HG03095 (cell line): ENCODE measurements around the gene SLX9.
"Not testable (repeated sequence)": the region's sequence is repeated elsewhere in the genome, so short reads cannot be mapped to it uniquely, and the experiment has no call there.

ENCODE experiments used
- ATAC-seq: cut with Tn5 transposase; IDR thresholded peaks from one replicate; pipeline ENCODE4 v1.9.1; 2021; ENCODE audit warnings: moderate library complexity; ENCODE audit not compliant: unreplicated experiment

Gene SLX9

DNA sequence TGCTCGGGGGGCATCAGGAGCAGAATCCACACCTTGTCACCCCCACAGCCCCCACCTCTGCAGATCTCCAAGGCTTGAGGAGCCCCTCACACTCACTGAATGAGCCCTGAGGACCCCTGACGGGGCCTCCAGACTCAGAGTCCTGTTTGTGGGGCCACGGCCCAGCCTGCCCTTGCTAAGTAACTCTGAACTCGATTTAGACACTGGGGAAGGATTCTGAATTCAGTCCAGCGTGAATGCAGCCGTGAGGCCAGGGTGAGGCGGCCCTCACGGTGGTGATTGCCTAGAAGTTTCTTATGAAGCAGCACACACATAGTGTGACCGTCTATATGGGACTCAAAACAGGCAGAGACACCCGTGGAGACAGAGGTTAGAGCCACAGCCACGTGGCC lies 75.6 kb downstream of the SLX9 start:
- ATAC-seq: no peak

DNA sequence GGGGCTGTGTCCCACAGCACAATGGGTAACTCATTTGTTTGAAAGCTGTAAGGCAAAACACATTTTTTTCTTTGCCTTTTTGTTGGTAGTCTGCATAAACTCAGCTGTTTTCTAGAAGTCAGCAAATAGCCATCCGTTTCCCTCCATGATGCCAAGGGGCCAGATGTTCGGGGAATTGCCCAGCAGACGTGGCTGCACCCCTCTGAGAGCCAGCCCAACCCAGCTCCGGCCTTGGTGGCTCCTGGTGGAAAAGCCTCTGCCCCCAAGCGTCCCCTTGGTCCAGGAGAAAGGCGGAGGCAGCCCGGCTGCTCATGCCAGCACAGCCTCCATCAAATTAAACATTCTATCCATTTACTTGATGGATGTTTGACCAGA lies 76.2 kb downstream of the SLX9 start:
- ATAC-seq: no peak

DNA sequence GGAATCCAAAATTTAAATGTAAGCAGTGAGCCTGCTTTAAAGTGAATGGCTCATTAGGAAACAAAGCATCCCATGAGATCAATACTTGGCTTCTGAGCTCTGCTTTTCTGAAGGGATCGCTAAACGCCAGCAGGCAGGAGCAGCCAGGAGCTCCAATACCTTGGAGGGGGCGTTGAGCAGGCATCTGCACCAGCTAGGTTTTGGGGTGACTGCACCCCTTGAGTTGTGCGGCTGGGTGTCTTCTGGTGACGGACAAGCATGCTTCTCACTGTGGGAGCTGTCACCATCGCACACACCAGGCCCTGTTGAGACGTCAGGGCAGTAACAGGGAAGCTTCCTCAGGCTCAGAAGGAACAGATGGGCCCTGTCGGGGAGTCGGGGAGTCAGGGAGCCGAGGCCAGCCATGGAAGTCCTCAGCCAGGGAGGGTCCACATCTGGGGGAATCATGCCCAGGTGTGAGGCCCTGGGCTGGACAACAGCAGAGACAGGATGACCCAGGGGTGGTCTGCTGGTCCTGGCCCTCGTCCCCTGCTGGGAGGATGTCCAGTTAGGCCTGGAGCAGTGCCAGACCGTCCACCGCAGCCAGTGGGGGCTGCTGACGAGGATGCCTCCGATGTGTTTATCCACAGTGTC lies 76.7 kb downstream of the SLX9 start:
- ATAC-seq: no peak

DNA sequence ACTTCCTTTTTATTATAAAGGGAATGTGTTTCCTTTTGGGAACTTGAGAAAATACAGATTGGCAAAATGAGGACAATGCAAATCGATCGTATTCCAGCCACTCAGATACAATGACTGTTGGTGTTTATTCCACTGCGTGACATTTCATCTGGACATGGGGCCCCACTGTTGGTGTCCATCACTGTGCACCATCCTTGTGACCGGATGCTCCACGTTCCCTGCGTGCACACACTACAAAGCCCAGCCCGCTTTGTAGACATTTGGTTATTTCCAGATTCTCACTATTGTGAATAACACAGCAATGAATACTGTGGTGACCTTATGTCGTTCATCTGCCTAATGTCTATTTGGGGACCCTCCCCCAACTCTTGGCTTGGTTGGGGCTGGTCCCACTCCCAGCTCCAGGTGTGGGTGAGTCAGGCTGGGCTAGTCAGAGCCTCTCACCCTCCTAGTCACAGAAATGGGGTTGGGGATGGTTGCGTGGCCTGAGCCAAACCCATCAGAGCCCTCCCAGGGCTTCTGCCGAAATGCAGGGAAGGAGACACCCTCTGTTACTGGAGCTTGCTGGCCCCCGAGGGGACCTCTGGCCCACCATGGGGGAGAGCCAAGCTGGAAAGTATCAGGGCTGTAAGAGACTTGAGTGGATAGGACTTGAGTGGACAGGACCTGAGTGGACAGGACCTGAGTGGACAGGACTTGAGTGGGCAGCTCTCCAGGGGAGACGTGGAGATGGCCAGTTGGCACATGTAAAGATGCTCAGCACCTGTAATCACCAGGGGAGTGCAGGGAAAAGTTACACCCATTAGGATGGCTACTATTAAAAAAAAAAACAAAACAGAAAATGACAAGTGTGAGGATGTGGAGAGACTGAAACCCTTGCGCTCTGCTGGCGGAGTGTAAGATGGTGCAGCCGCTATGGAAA lies 77.5 kb downstream of the SLX9 start:
- no peak for ATAC-seq

DNA sequence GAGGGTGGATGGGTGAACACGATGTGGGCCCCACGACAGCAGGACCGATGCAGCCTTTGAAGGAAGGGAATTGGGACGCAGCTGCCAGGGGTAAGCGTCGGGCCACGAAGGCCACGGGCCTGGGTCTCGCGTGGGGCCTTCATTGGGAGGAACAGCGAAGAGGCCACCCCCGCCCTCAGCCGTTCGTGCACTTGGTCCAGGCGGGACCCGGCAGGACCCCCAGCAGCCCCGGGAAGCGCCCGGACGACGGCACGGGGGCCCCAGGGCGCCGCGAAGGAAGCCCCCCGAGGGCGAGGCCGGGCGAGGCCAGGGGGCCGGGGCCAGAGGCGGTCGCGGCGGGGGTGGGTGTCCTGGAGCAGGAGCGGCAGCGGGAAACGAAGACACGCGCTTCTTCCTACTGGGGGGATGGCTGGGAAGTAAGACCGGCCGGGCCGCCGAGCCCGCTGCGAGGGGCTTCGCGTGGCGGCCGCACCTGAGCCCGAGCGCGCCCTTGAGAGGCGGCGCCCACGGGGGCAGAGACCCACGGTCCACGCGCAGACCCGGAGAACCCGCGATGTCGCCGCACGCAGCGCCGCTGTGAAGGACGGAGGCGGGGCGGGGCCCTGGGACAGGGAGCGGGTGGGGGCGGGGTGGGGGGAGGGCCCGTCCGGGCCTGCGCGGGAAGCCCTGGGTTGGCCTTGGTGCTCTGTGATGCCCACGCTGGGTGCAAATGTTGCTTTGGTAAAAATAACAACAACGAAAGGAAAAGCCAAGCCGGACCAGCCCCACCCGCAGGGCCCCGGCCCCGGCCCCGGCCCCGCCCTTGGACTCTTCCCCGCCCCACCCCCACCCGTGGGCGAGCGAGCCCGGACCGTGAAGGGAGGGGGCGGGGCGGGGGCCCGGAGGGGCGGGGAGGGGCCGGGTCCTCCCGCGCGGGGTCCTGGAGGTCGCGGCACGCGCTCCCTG lies 78.6 kb downstream of the SLX9 start:
- no peak for ATAC-seq

DNA sequence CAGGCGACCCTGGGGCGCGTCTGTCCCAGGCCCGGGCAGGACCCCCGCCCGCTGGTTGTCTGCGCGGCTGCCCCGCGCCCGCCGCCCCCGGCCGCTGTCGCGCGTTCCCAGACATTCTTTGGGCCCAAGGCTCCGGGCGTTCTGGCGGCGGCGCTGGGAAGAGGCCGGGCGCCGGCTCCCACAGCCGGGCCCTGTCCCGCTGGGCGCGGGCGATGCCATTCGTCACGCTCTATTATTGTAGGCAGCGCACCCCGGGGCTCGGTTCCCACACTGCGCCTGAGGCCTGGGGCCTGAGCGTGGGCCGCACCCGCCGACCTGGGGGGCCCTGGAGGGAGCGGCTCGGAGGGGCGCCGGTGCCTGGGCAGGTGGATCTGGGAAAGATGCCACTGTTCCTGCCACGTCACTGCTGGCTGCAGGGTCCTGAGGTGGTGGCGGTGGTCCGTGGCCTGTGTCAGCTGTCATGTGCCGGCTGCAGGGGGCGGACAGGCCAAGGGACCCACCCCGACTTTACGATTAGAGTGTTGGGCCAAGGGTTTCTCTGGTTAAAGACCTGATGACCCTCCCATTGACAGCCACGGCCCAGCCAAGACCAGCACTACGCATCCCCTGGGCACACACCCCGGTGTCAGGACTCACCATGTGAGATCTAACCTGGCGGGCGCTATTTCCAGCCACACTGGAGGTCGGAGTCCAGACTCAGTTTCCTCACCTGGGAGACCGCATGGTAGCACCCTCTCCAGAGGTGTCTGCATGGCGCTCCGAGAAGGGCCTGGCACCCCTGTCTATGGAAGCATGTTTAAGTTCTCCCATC lies 79.5 kb downstream of the SLX9 start:
- no peak for ATAC-seq

DNA sequence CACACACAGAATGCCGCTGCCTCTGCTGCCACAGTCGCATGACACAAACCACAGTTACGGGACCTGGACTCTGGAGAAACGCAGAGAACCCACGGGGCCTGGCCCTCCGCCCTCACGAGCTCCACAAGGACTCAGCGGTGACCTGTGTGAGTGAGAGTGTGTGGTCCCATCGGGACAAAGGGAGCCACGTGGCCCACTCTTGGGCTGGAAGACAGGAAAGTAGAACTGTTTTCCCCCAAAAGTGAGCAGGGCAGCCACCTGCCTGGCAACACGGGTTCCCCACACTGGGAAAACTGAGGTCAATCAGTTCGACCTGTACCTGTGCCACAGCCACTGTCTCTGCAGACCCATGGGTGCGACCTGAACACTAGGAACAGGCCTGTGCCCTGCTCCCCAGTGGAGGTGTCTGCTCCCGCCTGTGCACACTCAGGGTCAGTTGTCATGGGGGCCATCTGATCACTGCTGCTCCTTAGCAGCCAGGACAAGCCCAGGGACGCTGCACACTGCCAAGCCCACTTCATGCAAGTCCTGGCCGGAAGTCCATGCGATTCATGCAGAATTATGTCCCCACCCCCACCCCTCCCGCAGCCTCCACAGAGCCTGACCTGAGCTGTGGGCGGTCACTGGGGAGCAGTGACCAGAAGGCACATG lies 80.2 kb downstream of the SLX9 start:
- no peak for ATAC-seq

DNA sequence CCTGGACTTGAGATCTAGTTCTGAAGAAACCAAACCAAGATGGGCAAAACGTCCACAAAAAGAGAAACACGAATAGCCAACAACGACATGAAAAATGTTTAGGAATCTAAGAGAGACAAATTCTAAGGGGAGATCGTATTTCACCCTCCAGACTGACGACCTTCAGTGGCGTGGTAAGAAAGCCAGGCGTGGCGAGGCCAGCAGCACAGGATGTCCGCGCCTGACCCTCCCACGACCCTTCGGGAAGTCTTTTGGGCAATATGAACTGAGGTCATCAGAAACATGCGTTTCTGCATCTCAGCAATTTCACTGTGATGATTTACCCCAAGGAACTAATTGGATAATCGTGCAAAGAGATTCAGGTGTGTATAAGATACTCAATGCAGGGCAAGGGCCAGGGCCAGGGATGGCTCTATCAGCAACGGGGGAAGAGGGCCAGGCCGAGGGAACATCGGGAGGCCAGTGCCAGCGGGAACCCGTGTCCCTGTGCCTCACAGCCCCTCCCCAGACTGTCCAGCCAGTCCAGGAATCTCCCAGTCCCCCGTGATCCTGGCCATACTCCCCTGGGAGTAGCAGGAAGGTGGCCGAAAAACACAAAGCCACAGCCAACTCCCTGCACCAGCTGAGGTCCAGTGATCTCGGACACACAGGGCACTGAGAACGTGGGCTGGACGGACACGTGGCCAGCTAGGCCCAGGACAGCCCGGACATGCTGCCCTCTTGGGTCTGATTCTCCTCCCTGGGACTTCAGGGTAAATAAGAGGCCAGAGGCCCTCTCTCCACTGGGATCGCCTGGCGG lies 81.0 kb downstream of the SLX9 start:
- no peak for ATAC-seq

DNA sequence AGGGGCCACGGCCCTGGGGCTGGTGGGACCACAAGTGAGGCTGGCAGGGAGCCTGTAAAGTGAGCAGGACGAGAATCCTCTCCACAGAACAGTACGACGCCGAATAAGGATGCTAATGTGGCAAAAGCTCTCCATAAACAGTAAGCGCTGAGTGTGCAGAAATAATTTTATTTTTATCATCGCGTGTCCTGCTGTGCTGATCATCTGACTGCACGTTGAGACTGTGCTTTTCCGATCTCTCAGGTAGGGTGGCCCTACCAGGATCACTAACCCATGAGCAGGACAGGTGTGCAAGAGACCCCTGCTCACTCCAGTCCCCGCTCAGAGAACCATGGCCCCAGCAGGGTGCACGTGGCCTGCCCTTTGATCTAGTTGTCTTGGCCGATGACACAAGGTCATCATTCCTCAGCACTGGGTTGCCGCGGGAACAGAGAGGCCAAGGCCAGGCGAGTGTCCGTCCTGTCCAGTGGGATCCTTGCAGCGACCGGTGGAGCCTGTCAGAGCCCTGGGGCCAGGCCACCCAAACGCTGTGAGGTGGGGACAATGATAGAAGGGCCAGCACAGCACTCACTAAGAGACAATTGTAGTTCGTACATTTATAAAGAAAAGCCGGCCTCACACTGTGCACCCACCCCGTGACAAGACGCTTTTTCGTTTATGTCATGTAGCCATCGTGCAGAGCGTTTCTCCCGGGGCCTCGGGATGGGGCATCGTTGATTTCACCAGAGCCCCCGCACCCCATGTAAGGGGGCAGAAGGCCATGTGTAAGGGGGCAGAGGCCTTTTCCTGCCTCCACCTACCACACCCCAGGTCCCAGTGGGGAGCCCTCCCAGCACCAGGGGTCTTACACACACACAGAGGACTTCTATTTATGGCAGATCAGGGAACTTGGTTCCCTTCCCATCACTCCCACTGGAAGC lies 81.9 kb downstream of the SLX9 start:
- ATAC-seq: no peak

DNA sequence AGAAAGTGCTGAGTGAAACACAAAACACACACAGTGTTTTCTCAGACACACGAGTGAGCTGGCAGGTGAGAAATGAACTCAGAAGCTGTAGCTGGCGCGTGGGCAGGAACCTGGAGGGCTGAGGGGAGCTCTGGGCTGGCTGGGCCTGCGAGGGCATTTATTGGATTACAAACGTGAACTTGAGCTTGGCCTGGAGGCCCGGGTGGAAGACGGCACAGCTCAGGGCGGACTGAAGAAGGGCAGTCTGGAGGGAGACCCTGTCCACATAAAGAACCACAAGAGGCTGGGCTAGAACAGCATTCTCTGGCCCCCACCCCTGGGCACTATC lies 82.5 kb downstream of the SLX9 start:
- ATAC-seq: no peak

DNA sequence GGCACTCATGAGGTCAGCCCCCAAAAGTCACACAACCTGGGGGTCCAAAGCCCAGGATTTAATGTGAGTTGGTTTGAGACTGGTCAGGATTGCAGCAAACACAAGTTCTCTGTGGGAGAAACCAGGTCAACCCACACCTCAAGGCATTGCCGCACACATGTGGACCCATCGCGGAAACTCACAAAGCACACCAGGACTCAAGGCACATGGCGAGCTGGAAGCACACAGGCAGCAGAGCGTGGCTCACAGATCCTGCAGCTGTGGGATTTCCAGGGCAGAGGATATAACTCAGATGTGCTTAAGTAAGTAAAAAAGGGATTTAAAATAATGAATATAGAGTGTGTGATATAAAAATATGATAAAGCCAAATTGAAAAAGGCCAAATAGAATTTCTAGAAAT lies 82.9 kb downstream of the SLX9 start:
- no peak for ATAC-seq

DNA sequence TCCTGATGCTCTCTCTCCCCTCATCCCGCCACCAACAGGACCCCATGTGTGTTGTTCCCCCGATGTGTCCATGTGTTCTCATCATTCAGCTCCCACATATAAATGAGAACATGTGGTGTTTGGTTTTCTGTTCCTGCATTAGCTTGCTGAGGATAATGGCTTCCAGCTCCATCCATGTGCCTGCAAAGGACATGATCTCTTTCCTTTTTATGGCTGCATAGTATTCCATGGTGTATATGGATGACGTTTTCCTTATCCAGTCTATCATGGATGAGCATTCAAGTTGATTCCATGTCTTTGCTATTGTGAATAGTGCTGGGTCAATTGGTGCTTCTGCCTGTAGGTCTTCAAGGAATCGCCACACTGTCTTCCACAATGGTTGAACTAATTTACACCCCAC lies 84.7 kb downstream of the SLX9 start:
- not testable (repeated sequence) for ATAC-seq

DNA sequence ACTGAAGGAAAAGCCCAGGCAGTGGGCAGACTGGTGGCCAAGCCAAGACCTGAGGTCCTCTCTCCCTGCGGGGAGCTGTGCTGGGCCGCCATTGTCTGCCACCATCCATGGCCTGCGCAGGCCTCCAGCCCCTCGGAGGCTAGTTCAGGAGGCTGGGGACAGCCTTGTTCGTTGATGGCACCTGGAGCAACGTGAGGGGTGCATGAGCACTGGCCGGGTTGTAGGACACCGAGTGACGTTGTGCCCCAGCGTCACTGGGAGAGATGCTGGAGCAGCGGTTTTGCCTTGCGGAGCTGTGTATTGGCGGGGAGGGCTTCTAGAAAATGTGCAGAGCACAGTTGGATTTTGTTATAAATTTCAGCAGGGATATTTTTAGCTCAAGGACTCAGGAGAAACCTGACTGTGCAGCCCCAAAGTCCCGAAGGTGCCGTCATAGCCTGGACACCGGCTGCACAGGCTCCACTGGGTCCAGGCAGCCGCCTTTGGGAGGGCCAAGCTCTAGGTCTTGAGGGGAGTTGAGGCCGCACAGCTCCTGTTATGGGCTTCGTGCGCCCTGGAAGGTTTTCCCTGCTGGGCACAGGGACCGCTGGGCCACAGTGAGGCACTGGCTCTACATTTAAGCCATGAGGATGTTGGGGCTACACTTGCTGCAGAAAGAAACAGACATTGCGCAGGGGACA lies 86.4 kb downstream of the SLX9 start:
- ATAC-seq: no peak
